ENCODE results near the gene ZFYVE9.

GRCh38 chr1:52204696-52205095, 62.8 kb downstream of the ZFYVE9 start:
- TF ChIP-seq RAD21 (conservative IDR thresholded peaks at IDR 0.05) (no peak), EP300 (conservative IDR thresholded peaks at IDR 0.05; ENCODE audit: poor library complexity, severe bottlenecking) (no peak), TAF1 (IDR thresholded peaks at IDR 0.05; ENCODE audit: low read depth) (no peak), POLR2AphosphoS5 (IDR thresholded peaks at IDR 0.05) (no peak), SMC3 (conservative IDR thresholded peaks at IDR 0.05; ENCODE audit: poor library complexity) (no peak)
- TF ChIP-seq, protein P1, sequence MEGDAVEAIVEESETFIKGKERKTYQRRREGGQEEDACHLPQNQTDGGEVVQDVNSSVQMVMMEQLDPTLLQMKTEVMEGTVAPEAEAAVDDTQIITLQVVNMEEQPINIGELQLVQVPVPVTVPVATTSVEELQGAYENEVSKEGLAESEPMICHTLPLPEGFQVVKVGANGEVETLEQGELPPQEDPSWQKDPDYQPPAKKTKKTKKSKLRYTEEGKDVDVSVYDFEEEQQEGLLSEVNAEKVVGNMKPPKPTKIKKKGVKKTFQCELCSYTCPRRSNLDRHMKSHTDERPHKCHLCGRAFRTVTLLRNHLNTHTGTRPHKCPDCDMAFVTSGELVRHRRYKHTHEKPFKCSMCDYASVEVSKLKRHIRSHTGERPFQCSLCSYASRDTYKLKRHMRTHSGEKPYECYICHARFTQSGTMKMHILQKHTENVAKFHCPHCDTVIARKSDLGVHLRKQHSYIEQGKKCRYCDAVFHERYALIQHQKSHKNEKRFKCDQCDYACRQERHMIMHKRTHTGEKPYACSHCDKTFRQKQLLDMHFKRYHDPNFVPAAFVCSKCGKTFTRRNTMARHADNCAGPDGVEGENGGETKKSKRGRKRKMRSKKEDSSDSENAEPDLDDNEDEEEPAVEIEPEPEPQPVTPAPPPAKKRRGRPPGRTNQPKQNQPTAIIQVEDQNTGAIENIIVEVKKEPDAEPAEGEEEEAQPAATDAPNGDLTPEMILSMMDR (IDR thresholded peaks at IDR 0.05; ENCODE audit: poor library complexity, severe bottlenecking), result no peak
- TF ChIP-seq, protein P2, sequence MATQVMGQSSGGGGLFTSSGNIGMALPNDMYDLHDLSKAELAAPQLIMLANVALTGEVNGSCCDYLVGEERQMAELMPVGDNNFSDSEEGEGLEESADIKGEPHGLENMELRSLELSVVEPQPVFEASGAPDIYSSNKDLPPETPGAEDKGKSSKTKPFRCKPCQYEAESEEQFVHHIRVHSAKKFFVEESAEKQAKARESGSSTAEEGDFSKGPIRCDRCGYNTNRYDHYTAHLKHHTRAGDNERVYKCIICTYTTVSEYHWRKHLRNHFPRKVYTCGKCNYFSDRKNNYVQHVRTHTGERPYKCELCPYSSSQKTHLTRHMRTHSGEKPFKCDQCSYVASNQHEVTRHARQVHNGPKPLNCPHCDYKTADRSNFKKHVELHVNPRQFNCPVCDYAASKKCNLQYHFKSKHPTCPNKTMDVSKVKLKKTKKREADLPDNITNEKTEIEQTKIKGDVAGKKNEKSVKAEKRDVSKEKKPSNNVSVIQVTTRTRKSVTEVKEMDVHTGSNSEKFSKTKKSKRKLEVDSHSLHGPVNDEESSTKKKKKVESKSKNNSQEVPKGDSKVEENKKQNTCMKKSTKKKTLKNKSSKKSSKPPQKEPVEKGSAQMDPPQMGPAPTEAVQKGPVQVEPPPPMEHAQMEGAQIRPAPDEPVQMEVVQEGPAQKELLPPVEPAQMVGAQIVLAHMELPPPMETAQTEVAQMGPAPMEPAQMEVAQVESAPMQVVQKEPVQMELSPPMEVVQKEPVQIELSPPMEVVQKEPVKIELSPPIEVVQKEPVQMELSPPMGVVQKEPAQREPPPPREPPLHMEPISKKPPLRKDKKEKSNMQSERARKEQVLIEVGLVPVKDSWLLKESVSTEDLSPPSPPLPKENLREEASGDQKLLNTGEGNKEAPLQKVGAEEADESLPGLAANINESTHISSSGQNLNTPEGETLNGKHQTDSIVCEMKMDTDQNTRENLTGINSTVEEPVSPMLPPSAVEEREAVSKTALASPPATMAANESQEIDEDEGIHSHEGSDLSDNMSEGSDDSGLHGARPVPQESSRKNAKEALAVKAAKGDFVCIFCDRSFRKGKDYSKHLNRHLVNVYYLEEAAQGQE (IDR thresholded peaks at IDR 0.05; ENCODE audit: borderline replicate concordance), result no peak
